Measurements from ENCODE around the gene PBX2. TPM values are rescaled to one million over a fixed set of nuclear protein-coding genes. Genes with fewer than 3 reads are reported as not detected.

The PBX2 gene
- total RNA-seq, 1 donor from 2014 or later = 36.5 TPM

- peak within 1 kb of the TSS; percentile 65 for H3K4me3 ChIP-seq
- H3K27me3 ChIP-seq (ENCODE audit: low read depth) = peaks cover 16% of the 10 kb centered on the region
- TF ChIP-seq, protein P1, sequence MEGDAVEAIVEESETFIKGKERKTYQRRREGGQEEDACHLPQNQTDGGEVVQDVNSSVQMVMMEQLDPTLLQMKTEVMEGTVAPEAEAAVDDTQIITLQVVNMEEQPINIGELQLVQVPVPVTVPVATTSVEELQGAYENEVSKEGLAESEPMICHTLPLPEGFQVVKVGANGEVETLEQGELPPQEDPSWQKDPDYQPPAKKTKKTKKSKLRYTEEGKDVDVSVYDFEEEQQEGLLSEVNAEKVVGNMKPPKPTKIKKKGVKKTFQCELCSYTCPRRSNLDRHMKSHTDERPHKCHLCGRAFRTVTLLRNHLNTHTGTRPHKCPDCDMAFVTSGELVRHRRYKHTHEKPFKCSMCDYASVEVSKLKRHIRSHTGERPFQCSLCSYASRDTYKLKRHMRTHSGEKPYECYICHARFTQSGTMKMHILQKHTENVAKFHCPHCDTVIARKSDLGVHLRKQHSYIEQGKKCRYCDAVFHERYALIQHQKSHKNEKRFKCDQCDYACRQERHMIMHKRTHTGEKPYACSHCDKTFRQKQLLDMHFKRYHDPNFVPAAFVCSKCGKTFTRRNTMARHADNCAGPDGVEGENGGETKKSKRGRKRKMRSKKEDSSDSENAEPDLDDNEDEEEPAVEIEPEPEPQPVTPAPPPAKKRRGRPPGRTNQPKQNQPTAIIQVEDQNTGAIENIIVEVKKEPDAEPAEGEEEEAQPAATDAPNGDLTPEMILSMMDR (IDR thresholded peaks at IDR 0.05; ENCODE audit: borderline replicate concordance) = no peak
- intact Hi-C loops (cut with micrococcal nuclease) = no loop called here
- peak within 1 kb of the TSS; percentile 93 for H3K27ac ChIP-seq (replicated peaks)
- peak; percentile 47 for DNase-seq
- H3K9me3 ChIP-seq (replicated peaks) = no peaks in the 10 kb centered on the region
- peaks cover 20% of the 10 kb centered on the region for H3K4me1 ChIP-seq
- peaks cover 24% of the 10 kb centered on the region for H3K36me3 ChIP-seq
Observed at GRCh38 chr6:32223258-32224235, 33.5 kb upstream of the PBX2 start, which contains the start of gene NOTCH4. Gene NOTCH4 (minus strand): TSS chr6:32224067. CDS start chr6:32223928, 139 bp downstream.

DNA sequence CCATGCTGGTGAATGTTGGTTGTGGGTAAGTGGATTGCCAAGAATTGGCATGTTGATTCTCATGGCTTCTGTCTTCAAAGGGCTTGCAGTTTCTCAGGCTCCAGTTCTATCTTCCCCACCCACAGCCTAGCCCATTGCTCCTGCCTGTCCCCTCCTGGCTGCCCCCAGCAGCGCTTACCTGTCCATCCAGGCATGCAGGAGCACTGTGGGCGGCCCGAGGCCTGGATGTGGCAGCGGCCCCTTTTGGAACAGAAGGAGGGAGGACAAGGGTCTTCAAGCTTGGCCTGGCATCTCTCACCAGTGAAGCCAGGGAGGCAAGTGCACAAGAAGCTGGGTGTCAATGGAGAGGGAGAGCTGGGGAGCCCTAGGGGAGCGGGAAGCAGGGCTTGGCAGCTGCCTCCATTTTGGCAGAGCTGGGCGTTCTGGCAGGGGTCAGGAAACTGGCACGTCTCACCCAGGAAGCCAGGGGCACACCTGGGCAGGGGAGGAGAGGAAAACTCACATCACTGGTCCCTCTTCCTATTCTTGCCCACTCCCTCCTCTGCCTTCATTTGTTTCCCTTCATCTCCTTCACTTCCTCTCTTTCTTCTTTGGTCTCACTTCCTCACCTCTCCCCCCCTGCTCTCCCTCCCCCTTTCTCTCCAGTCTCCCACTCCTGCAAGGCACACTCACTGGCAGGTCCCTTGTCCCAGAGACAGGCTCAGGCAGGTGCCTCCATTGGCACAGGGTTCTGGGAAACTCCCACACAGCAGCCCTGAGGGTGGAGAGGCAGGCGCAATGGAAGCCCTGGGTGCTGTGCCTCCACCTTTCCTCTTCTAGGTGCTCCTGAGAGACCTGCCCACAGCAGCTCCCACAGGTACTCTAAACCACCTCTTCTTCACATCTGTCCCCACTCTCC is 32.6 kb upstream of the PBX2 start:
- Histone ChIP-seq H3K27ac (replicated peaks) (peak overlapping the region; percentile 93), H3K4me3 (peak overlapping the region; percentile 65), H3K27me3 (ENCODE audit: low read depth) (peaks cover 16% of the 10 kb centered on the region), H3K36me3 (peaks cover 31% of the 10 kb centered on the region), H3K9me3 (replicated peaks) (no peaks in the 10 kb centered on the region), H3K4me1 (peaks cover 20% of the 10 kb centered on the region)
- TF ChIP-seq, protein P1 (IDR thresholded peaks at IDR 0.05; ENCODE audit: borderline replicate concordance) = no peak
- intact Hi-C loops (cut with micrococcal nuclease) = no loop called here
- DNase-seq = no peak

DNA sequence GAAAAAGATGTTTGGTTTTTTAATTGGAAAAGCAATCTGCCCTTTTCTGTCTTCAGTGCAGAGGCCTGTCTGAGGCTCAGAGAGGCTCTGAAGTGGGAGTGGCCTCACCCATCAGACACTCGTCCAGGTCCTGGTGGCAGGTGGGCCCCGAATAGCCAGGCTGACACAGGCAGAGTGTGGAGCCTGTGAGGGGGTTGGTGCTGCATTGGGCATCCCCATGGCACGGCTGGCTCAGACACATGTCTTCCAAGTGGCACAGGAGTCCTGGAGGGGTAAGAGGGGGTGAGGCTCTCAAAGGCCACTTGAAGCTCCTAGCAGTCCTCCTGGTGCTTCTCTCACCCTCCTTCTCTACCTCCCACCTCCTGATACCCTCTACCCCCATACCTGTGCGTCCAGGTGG is 30.0 kb upstream of the PBX2 start:
- no peak for DNase-seq
- Histone ChIP-seq H3K4me1 (peaks cover 20% of the 10 kb centered on the region), H3K27ac (replicated peaks) (no peak overlapping the region), H3K9me3 (replicated peaks) (no peaks in the 10 kb centered on the region), H3K4me3 (no peak overlapping the region), H3K27me3 (ENCODE audit: low read depth) (peaks cover 16% of the 10 kb centered on the region), H3K36me3 (peaks cover 44% of the 10 kb centered on the region)
- intact Hi-C loops (cut with micrococcal nuclease) = no loop called here
- TF ChIP-seq, protein P1 (IDR thresholded peaks at IDR 0.05; ENCODE audit: borderline replicate concordance) = no peak

DNA sequence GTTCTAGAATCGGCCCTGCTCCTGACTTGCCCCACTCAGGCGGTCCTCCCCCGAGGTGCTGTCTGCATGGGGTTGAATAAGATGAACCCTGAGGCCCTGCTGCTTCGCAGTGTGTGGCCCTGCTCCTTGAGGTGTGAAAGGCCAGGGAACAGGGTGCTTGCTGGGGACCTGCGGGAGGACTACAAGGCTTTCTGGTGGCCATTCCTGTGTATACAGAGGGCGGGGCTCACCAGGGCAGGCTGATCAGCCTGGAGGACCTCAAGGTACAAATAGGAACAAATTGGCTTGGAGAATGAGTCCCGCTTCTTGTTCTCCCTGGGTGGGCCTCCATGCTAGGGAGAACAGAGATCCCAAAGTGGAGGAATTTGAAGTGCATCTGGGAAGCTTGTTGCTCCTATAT is 28.2 kb upstream of the PBX2 start:
- Histone ChIP-seq H3K9me3 (replicated peaks) (no peaks in the 10 kb centered on the region), H3K4me1 (peaks cover 13% of the 10 kb centered on the region), H3K27me3 (ENCODE audit: low read depth) (peaks cover 16% of the 10 kb centered on the region), H3K27ac (replicated peaks) (no peak overlapping the region), H3K4me3 (no peak overlapping the region), H3K36me3 (peaks cover 44% of the 10 kb centered on the region)
- intact Hi-C loops (cut with micrococcal nuclease) = no loop called here
- DNase-seq = no peak
- TF ChIP-seq, protein P1 (IDR thresholded peaks at IDR 0.05; ENCODE audit: borderline replicate concordance) = no peak

DNA sequence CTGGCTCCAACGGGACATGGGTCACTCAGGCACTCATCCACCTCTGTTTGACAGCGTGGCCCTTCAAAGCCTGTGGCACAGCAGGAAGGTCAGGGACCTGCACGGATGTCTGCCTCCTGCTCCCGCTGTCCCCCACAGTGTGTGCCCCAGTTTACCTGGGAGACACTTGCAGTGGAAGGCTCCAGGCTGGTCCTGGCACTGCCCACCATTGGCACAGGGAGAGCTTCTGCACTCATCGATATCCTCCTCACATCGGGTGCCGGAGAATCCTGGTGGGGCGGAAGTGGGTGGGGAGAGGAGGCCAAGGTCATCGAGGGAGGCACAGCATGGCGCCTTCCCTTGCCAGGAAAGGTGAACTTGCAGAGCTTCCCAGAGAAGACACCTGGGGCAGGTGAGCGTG is 27.0 kb upstream of the PBX2 start:
- intact Hi-C loops (cut with micrococcal nuclease) = no loop called here
- no peak for DNase-seq
- H3K4me1 ChIP-seq = peaks cover 5% of the 10 kb centered on the region
- no peak overlapping the region for H3K4me3 ChIP-seq
- peaks cover 44% of the 10 kb centered on the region for H3K36me3 ChIP-seq
- TF ChIP-seq, protein P1 (IDR thresholded peaks at IDR 0.05; ENCODE audit: borderline replicate concordance) = no peak
- no peak overlapping the region for H3K27ac ChIP-seq (replicated peaks)
- no peaks in the 10 kb centered on the region for H3K9me3 ChIP-seq (replicated peaks)
- H3K27me3 ChIP-seq (ENCODE audit: low read depth) = peaks cover 12% of the 10 kb centered on the region
